COLO829 (cell line): ENCODE data around the gene KCNJ6.
"Not testable (repeated sequence)": the region's sequence is repeated elsewhere in the genome, so short reads cannot be mapped to it uniquely, and the experiment has no call there.

Source experiments
- DNase-seq: peaks from one replicate; pipeline ENCODE4 v3.0.0; 2012; ENCODE audit warnings: low spot score

The KCNJ6 gene

GRCh38 chr21:37916310-37917051 lies at the start of gene KCNJ6:
Gene KCNJ6 (minus strand): TSS chr21:37916457. CDS start chr21:37840682, 75,775 bp downstream.
- DNase-seq, result peak; percentile 6

GRCh38 chr21:37965088-37965805 lies 49.0 kb upstream of the KCNJ6 start:
- no peak for DNase-seq

- no peak for DNase-seq
Observed at GRCh38 chr21:37958537-37958936, 42.3 kb upstream of the KCNJ6 start.

- DNase-seq, result no peak
Observed at GRCh38 chr21:37956772-37957171, 40.5 kb upstream of the KCNJ6 start.

GRCh38 chr21:37945036-37945435 lies 28.8 kb upstream of the KCNJ6 start:
- no peak for DNase-seq

- no peak for DNase-seq
Observed at GRCh38 chr21:37944496-37944895, 28.2 kb upstream of the KCNJ6 start.

- DNase-seq, result no peak
Observed at GRCh38 chr21:37940691-37941090, 24.4 kb upstream of the KCNJ6 start.

GRCh38 chr21:37939838-37940237 lies 23.6 kb upstream of the KCNJ6 start:
- no peak for DNase-seq

GRCh38 chr21:37939251-37939650 lies 23.0 kb upstream of the KCNJ6 start:
- DNase-seq, result no peak

GRCh38 chr21:37937668-37938067 lies 21.4 kb upstream of the KCNJ6 start:
- no peak for DNase-seq

- DNase-seq, result no peak
Observed at GRCh38 chr21:37936010-37936785, 19.9 kb upstream of the KCNJ6 start.

GRCh38 chr21:37932936-37933335 lies 16.7 kb upstream of the KCNJ6 start:
- DNase-seq, result no peak

- no peak for DNase-seq
Observed at GRCh38 chr21:37927711-37928110, 11.5 kb upstream of the KCNJ6 start.

GRCh38 chr21:37921091-37921490 lies 4.8 kb upstream of the KCNJ6 start:
- DNase-seq, result no peak

GRCh38 chr21:37920302-37920701 lies 4.0 kb upstream of the KCNJ6 start:
- DNase-seq, result not testable (repeated sequence)

GRCh38 chr21:37917612-37918011 lies 1.4 kb upstream of the KCNJ6 start:
- no peak for DNase-seq

GRCh38 chr21:37915941-37916309 lies 332 bp downstream of the KCNJ6 start:
- no peak for DNase-seq

- no peak for DNase-seq
Observed at GRCh38 chr21:37915497-37915911, 753 bp downstream of the KCNJ6 start.

- DNase-seq, result no peak
Observed at GRCh38 chr21:37912616-37913015, 3.6 kb downstream of the KCNJ6 start.

GRCh38 chr21:37909936-37910335 lies 6.3 kb downstream of the KCNJ6 start:
- DNase-seq, result no peak

- no peak for DNase-seq
Observed at GRCh38 chr21:37908691-37909090, 7.6 kb downstream of the KCNJ6 start.

- DNase-seq, result no peak
Observed at GRCh38 chr21:37907076-37907475, 9.2 kb downstream of the KCNJ6 start.

- no peak for DNase-seq
Observed at GRCh38 chr21:37905291-37905690, 11.0 kb downstream of the KCNJ6 start.
